Natural killer cell (primary cell): ENCODE results near the gene METTL9. TPM values are rescaled to one million over a fixed set of nuclear protein-coding genes. Genes with fewer than 3 reads are reported as not detected.
A peak's percentile ranks its signal among the peaks of the same experiment; 100 is the strongest.
"Not testable (repeated sequence)": the region's sequence is repeated elsewhere in the genome, so short reads cannot be mapped to it uniquely, and the experiment has no call there.

Source experiments
- ATAC-seq, 3 donors: fragments of 150-1000 bp in 2 of 3; fragments of 200-7000 bp in 1 of 3; cut with Tn5 transposase; 1 replicate in 1 of 3; 2 replicates in 2 of 3; pipeline ENCODE4 v1.10.0; 2021; ENCODE audit warnings: mild to moderate bottlenecking in 2 of 3, moderate library complexity in 2 of 3
- DNase-seq, 2 donors: peaks; one replicate each; pipeline versions ENCODE4 v3.0.0 to v3.0.0-alpha.2; 2013 to 2021; ENCODE audit warnings: mixed read lengths in 1 of 2
- H3K27ac ChIP-seq: one replicate; pipeline ENCODE4 v1.5.1; 2013; ENCODE audit warnings: mild to moderate bottlenecking, low read length
- H3K27me3 ChIP-seq: one replicate; pipeline ENCODE4 v1.6.1; 2013; ENCODE audit warnings: low read length; ENCODE audit not compliant: control insufficient read depth, insufficient read depth
- H3K36me3 ChIP-seq: one replicate; pipeline ENCODE4 v1.6.1; 2013; ENCODE audit warnings: low read length; ENCODE audit not compliant: control insufficient read depth, insufficient read depth
- H3K4me1 ChIP-seq: one replicate; pipeline ENCODE4 v1.6.1; 2013; ENCODE audit warnings: low read length; ENCODE audit not compliant: control insufficient read depth, insufficient read depth
- H3K4me3 ChIP-seq: one replicate; pipeline ENCODE4 v1.5.1; 2013; ENCODE audit warnings: low read length
- H3K9me3 ChIP-seq: one replicate; pipeline ENCODE4 v1.6.1; 2013; ENCODE audit warnings: low read length; ENCODE audit not compliant: control insufficient read depth, insufficient read depth
- H3K27ac Mint-ChIP-seq, 2 donors: one replicate each; pipeline ENCODE4 v1.8.0; 2022; ENCODE audit warnings: mild to moderate bottlenecking in 2 of 2, mixed read lengths in 2 of 2, moderate library complexity in 1 of 2
- H3K27me3 Mint-ChIP-seq, 2 donors: one replicate each; pipeline ENCODE4 v1.8.0; 2022; ENCODE audit warnings: low read depth in 2 of 2, mixed read lengths in 2 of 2
- H3K36me3 Mint-ChIP-seq: one replicate; pipeline ENCODE4 v1.8.0; 2022; ENCODE audit warnings: mixed read lengths
- H3K4me1 Mint-ChIP-seq, 2 donors: one replicate each; pipeline ENCODE4 v1.8.0; 2022; ENCODE audit warnings: mixed read lengths in 2 of 2
- H3K4me3 Mint-ChIP-seq: one replicate; pipeline ENCODE4 v1.8.0; 2022; ENCODE audit warnings: mild to moderate bottlenecking, moderate library complexity, mixed read lengths
- H3K9me3 Mint-ChIP-seq, 2 donors: one replicate each; pipeline ENCODE4 v1.8.0; 2022; ENCODE audit warnings: mixed read lengths in 2 of 2
- WGBS: methylation state at CpG from one replicate; pipeline ENCODE4 v1.1.7; 2013; ENCODE audit warnings: missing lambda C conversion rate; ENCODE audit not compliant: insufficient coverage; 5-methylcytosine and 5-hydroxymethylcytosine counted together
- intact Hi-C: fragments of 100-400 bp; cut with micrococcal nuclease; formaldehyde crosslinking; loops from one replicate; pipeline ENCODE4 v1.14.2; 2022
- total RNA-seq, 4 donors: library from RNA; stranded (reverse); fragments of 120-200 nt in 1 of 4; gene quantifications; one replicate each; pipeline versions ENCODE4 v1.2.3 to v1.2.4, GENCODE V29; 2013 to 2022
- TF ChIP-seq, protein P1 (sequence below): fragments of 200-600 bp; IDR thresholded peaks from one replicate; pipeline ENCODE4 v1.8.0; 2022; ENCODE audit warnings: antibody characterized with exemption

The METTL9 gene
- total RNA-seq, 3 donors from 2014 or later (not counting 1 experiment from before 2014, with no cell fraction given), result 73.1 to 110 (median 85.1) TPM

DNA sequence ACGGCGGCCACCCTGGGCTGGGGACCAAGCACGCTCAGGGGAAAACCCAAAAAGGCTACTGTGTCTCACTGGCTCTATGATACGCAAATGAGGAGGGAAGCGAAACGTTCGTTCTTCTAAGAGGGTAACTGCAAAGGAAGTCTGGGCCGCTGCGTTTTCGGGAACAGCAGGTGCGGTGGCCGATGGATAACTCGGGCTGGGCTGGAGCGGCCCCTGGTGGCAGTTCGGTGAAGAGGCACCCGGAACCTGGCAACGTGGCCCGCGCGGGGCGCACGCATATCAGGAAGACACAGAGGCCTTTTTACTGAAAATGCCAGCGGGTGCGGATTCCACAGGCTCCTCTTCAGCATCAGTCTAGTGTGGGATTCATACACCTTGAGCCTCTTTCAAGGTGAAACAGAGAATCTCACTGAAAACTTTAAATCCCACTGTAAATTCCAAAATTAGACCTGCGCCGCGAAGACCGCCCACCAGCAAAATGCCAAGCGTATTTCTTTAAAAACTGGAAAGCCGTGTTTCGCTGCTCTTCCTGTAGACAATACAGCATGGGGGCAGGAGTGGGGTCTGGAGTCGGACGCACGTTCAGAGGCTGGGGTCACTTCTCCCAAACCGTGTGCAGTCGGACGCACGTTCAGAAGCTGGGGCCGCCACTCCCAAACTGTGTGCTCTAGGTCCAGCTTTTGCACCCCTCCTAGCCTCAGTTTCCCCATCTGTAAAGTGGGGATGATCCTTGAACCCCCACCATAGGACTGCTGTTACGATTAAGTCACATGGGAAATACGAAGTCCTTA is 44.4 kb upstream of the METTL9 start:
- H3K27me3 ChIP-seq, result no peaks in the 10 kb centered on the region
- no peak overlapping the region for H3K27ac ChIP-seq
- DNase-seq (peak; percentile 89 to 94), ATAC-seq (peak; percentile 93 to 99 (median 99))
- Mint-ChIP-seq H3K27me3 (peaks cover 20 to 25% of the 10 kb centered on the region in 2 donors), H3K9me3 (no peaks in the 10 kb centered on the region), H3K36me3 (no peaks in the 10 kb centered on the region), H3K4me1 (peaks cover 8 to 9% of the 10 kb centered on the region in 2 donors), H3K4me3 (peak overlapping the region; percentile 69), H3K27ac (peak overlapping the region in 1 of 2 donors; percentile 64)
- H3K4me1 ChIP-seq, result peaks cover 10% of the 10 kb centered on the region
- TF ChIP-seq, protein P1, sequence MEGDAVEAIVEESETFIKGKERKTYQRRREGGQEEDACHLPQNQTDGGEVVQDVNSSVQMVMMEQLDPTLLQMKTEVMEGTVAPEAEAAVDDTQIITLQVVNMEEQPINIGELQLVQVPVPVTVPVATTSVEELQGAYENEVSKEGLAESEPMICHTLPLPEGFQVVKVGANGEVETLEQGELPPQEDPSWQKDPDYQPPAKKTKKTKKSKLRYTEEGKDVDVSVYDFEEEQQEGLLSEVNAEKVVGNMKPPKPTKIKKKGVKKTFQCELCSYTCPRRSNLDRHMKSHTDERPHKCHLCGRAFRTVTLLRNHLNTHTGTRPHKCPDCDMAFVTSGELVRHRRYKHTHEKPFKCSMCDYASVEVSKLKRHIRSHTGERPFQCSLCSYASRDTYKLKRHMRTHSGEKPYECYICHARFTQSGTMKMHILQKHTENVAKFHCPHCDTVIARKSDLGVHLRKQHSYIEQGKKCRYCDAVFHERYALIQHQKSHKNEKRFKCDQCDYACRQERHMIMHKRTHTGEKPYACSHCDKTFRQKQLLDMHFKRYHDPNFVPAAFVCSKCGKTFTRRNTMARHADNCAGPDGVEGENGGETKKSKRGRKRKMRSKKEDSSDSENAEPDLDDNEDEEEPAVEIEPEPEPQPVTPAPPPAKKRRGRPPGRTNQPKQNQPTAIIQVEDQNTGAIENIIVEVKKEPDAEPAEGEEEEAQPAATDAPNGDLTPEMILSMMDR, result peak; percentile 100
- H3K9me3 ChIP-seq, result no peaks in the 10 kb centered on the region
- H3K36me3 ChIP-seq, result no peaks in the 10 kb centered on the region
- H3K4me3 ChIP-seq, result no peak overlapping the region
- 37% methylated on average over 41 of the region's 41 CpGs for WGBS
- intact Hi-C loops, result no loop called here

DNA sequence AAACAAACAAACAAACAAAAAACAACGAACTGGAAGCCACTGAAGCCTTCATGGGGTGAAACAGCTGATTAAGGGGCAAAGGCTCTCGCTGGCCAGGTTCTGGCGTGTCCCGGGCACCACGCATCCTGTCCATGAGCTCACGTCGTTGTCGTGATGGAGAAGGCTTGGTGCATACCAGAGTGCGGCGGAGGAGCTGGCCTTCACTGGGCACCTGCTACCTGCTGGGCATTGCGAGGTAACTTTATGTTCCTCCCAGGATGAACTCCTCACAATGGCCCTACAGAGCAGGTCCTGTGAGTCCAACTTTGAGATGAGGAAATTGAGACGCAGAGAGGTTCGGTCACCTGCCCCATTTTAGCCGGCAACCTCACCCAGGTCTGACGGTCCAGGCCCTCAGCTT is 43.8 kb upstream of the METTL9 start:
- intact Hi-C loops, H3K27ac ChIP-seq, ATAC-seq, H3K36me3 Mint-ChIP-seq, H3K9me3 Mint-ChIP-seq, H3K36me3 ChIP-seq, H3K4me3 ChIP-seq, H3K4me1 ChIP-seq, DNase-seq, H3K27ac Mint-ChIP-seq, H3K9me3 ChIP-seq, H3K4me3 Mint-ChIP-seq, H3K27me3 ChIP-seq, H3K4me1 Mint-ChIP-seq: not testable (repeated sequence)
- peaks cover 20 to 25% of the 10 kb centered on the region in 2 donors for H3K27me3 Mint-ChIP-seq
- 94% methylated on average over 15 of the region's 15 CpGs for WGBS

DNA sequence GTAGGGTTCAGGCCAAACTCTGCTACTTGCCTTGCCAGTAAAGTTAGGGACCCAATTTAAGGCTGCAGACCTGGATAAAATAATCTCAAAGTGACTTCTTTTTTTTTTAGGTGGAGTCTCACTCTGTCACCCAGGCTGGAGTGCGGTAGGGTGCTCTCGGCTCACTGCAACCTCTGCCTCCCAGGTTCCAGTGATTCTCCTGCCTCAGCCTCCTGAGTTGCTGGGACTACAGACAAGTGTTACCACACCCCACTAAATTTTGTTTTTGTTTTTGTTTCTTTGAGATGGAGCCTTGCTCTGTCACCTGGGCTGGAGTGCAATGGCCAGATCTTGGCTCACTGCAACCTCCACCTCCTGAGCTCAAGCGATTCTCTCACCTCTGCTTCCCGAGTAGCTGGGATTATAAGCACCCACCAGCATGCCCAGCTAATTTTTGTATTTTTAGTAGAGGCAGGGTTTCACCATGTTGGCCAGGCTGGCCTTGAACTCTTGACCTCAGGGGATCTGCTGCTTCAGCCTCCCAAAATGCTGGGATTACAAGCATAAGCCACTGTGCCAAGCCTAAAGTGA is 43.3 kb upstream of the METTL9 start:
- H3K27me3 Mint-ChIP-seq, result peaks cover 20 to 25% of the 10 kb centered on the region in 2 donors
- ATAC-seq, H3K36me3 Mint-ChIP-seq, H3K4me1 Mint-ChIP-seq, DNase-seq, H3K4me3 ChIP-seq, H3K9me3 ChIP-seq, H3K4me3 Mint-ChIP-seq, H3K36me3 ChIP-seq, intact Hi-C loops, H3K27me3 ChIP-seq, H3K27ac Mint-ChIP-seq, H3K27ac ChIP-seq, H3K9me3 Mint-ChIP-seq, H3K4me1 ChIP-seq: not testable (repeated sequence)
- 96% methylated on average over 4 of the region's 4 CpGs for WGBS

DNA sequence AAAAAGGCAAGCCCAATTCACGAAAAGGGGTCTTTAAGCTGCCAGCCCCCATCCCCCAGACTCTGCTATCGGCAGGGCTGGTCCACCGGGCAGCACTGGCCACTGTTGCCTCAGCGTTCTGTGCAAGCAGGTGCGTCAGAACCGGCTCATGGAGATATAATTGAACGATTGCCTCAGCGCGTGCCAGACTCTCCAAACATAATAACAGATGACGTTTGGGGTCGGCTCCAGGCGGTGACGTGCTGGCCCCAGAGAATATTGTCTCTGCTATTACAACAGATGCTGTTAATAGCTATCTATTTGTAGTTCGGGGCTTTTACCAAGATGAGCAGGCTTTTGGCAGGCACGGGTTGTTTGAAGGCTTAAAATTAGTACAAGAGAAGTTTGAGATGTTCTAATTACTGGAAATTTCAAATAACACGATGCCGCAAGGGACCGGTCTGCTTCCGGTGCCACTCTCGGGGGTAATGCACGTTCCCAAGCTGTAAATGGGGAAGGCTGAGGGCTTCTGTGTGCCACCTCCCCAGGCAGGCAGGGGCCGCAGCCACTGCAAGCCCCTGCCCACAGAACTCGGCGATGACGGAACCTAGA is 42.6 kb upstream of the METTL9 start:
- H3K27ac ChIP-seq, DNase-seq, H3K4me1 ChIP-seq, H3K4me3 ChIP-seq, H3K4me3 Mint-ChIP-seq, H3K36me3 Mint-ChIP-seq, intact Hi-C loops, H3K27me3 ChIP-seq, H3K9me3 ChIP-seq, H3K36me3 ChIP-seq, H3K9me3 Mint-ChIP-seq, H3K4me1 Mint-ChIP-seq, ATAC-seq, H3K27ac Mint-ChIP-seq: not testable (repeated sequence)
- WGBS, result 93% methylated on average over 21 of the region's 25 CpGs
- H3K27me3 Mint-ChIP-seq, result peaks cover 20 to 25% of the 10 kb centered on the region in 2 donors
